ENCODE measurements around the gene SKA2. TPM values are rescaled to one million over a fixed set of nuclear protein-coding genes. Genes with fewer than 3 reads are reported as not detected.
A peak's percentile ranks its signal among the peaks of the same experiment; 100 is the strongest.

SKA2 gene
- total and polyA plus RNA-seq, 9 of the 15 experiments (the other 6 are each of a cell fraction or from before 2014, with no cell fraction given): 58.1 to 183 (median 133) TPM

- Histone ChIP-seq H2AFZ (ENCODE audit: low read depth, low read length) (peak overlapping the region; percentile 85), H3K4me1 (replicated peaks in 1 of 2; ENCODE audit: control insufficient read depth in 2 of 2, insufficient read depth in 2 of 2, low read length in 2 of 2) (peaks cover 9 to 17% of the 10 kb centered on the region in 2 experiments; a peak in 4 of 5 replicates), H3K9ac (ENCODE audit: insufficient read depth in 1 of 2, low read depth in 2 of 2, low read length in 2 of 2) (peak overlapping the region; percentile 81 to 95), H3K79me2 (ENCODE audit: control insufficient read depth, insufficient read depth, low read length) (peaks cover 44% of the 10 kb centered on the region), H3K36me3 (ENCODE audit: control insufficient read depth, insufficient read depth, low read length) (peaks cover 29% of the 10 kb centered on the region), H4K20me1 (replicated peaks; ENCODE audit: control insufficient read depth, insufficient read depth, low read length) (no peaks in the 10 kb centered on the region), H3K4me3 (peak overlapping the region; percentile 86), H3K4me2 (ENCODE audit: insufficient read depth, low read length) (peak overlapping the region; percentile 95), H3K27me3 (ENCODE audit: control insufficient read depth in 2 of 2, insufficient read depth in 2 of 2, low read length in 2 of 2) (no peaks in the 10 kb centered on the region), H3K27ac (ENCODE audit: extremely low read depth, low read depth, low read length) (peak overlapping the region; percentile 87), H3K9me3 (replicated peaks; ENCODE audit: control insufficient read depth, insufficient read depth, low read depth, low read length) (no peaks in the 10 kb centered on the region), H3K9me1 (ENCODE audit: control insufficient read depth, insufficient read depth, low read length) (no peaks in the 10 kb centered on the region)
- in situ Hi-C loops (cut with MboI) (no loop called here), intact Hi-C loops (cut with micrococcal nuclease) (loop anchor here (2.0 kb wide), 1 partner anchor 49 kb away; the partner anchor contains the start of genes PRR11 and SKA2)
- no peak; the same call in 2 of the 3 replicates for ATAC-seq
- CTCF ChIA-PET (ENCODE audit: low intra/inter-chr PET ratio): no interaction called here
- BruUV-seq (replicated peaks): TSS peak; percentile 41
- no peak for FAIRE-seq
- WGBS (ENCODE audit: insufficient coverage, low coverage, missing lambda C conversion rate): under 1% methylated on average over 15 of the region's 18 CpGs
- POLR2A ChIA-PET: interaction anchor here (0.6 to 2.4 kb wide), 7 partner anchors 11 to 513 kb away, joined by 3 to 18 read pairs (median 7); partner anchors contain the start of genes PRR11 and SKA2
- peak in 1 of 4 experiments; percentile 45 for DNase-seq (ENCODE audit: extremely low read depth in 1 of 4, low spot score in 3 of 4)
- TF ChIP-seq SMARCA5 (IDR thresholded peaks at IDR 0.05): no peak
- 0 out of 2 replicates have a peak, but pooled peaks have one; percentile 39 for TF ChIP-seq GATA2 (CRISPR knock-in tag; IDR thresholded peaks at IDR 0.05)
- peak; percentile 26; the same call in 1 of the 2 replicates for TF ChIP-seq CTBP1 (IDR thresholded peaks at IDR 0.05; ENCODE audit: borderline replicate concordance)
- peak; percentile 72 for TF ChIP-seq C11orf30 (IDR thresholded peaks at IDR 0.05; ENCODE audit: low read depth)
- no peak for TF ChIP-seq ADNP (tag; IDR thresholded peaks at IDR 0.05)
- no peak for TF ChIP-seq ZNF12 (CRISPR knock-in tag; IDR thresholded peaks at IDR 0.05)
- no peak for TF ChIP-seq GTF3C2 (IDR thresholded peaks at IDR 0.05; ENCODE audit: borderline replicate concordance, extremely low read depth, insufficient read length)
- no peak for TF ChIP-seq ZNF324 (CRISPR knock-in tag; IDR thresholded peaks at IDR 0.05)
- peak; percentile 81; the same call in 1 of the 2 replicates for TF ChIP-seq GTF2E2 (tag; IDR thresholded peaks at IDR 0.05)
- 0 out of 2 replicates have a peak, but pooled peaks have one; percentile 42 for TF ChIP-seq DPF2 (IDR thresholded peaks at IDR 0.05)
- no peak for TF ChIP-seq REST (IDR thresholded peaks at IDR 0.05; ENCODE audit: borderline replicate concordance)
- 0 out of 2 replicates have a peak, but pooled peaks have one; percentile 38 for TF ChIP-seq REST (CRISPR knock-in tag; IDR thresholded peaks at IDR 0.05; ENCODE audit: low read depth)
Measured at GRCh38 chr17:59105852-59106462, 49.0 kb downstream of the SKA2 start.

Measured in K562 (cell line).